ENCODE results near the gene FAAP20.

The FAAP20 gene

GRCh38 chr1:2159124-2159523, 35.4 kb downstream of the FAAP20 start:
- peaks cover 0 to 16% (median 0%) of the 10 kb centered on the region in 3 donors for H3K36me3 ChIP-seq
- TF ChIP-seq CTCF (IDR thresholded peaks at IDR 0.05), result no peak
- H3K4me1 ChIP-seq, result no peaks in the 10 kb centered on the region
- H3K4me3 ChIP-seq, result no peak overlapping the region
- peaks cover 0 to 3% of the 10 kb centered on the region in 2 donors for H3K27me3 ChIP-seq
- DNase-seq, result no peak
- intact Hi-C loops (cut with DNase I; ENCODE audit: low total_unique reads), result no loop called here
- no peak overlapping the region for H3K27ac ChIP-seq
- no peaks in the 10 kb centered on the region for H3K9me3 ChIP-seq

- H3K9me3 ChIP-seq, result no peaks in the 10 kb centered on the region
- peaks cover 0 to 14% (median 0%) of the 10 kb centered on the region in 3 donors for H3K36me3 ChIP-seq
- no peaks in the 10 kb centered on the region for H3K4me1 ChIP-seq
- H3K4me3 ChIP-seq, result no peak overlapping the region
- DNase-seq, result no peak
- H3K27ac ChIP-seq, result no peak overlapping the region
- H3K27me3 ChIP-seq, result peaks cover 0 to 7% of the 10 kb centered on the region in 2 donors
- no peak for TF ChIP-seq CTCF (IDR thresholded peaks at IDR 0.05)
- intact Hi-C loops (cut with DNase I; ENCODE audit: low total_unique reads), result no loop called here
These were observed 36.3 kb downstream of the FAAP20 start for GRCh38 chr1:2158272-2158671.

- TF ChIP-seq CTCF (IDR thresholded peaks at IDR 0.05), result no peak
- H3K4me3 ChIP-seq, result no peak overlapping the region
- H3K9me3 ChIP-seq, result no peaks in the 10 kb centered on the region
- no peak overlapping the region for H3K27ac ChIP-seq
- H3K27me3 ChIP-seq, result peaks cover 0 to 7% of the 10 kb centered on the region in 2 donors
- no peak for DNase-seq
- H3K4me1 ChIP-seq, result no peaks in the 10 kb centered on the region
- intact Hi-C loops (cut with DNase I; ENCODE audit: low total_unique reads), result no loop called here
- peaks cover 0 to 14% (median 0%) of the 10 kb centered on the region in 3 donors for H3K36me3 ChIP-seq
These were observed 36.7 kb downstream of the FAAP20 start for GRCh38 chr1:2157856-2158255.

GRCh38 chr1:2156866-2157265, 37.7 kb downstream of the FAAP20 start:
- H3K27me3 ChIP-seq, result peaks cover 0 to 7% of the 10 kb centered on the region in 2 donors
- intact Hi-C loops (cut with DNase I; ENCODE audit: low total_unique reads), result no loop called here
- H3K4me1 ChIP-seq, result no peaks in the 10 kb centered on the region
- DNase-seq, result no peak
- H3K9me3 ChIP-seq, result no peaks in the 10 kb centered on the region
- TF ChIP-seq CTCF (IDR thresholded peaks at IDR 0.05), result no peak
- peaks cover 0 to 14% (median 0%) of the 10 kb centered on the region in 3 donors for H3K36me3 ChIP-seq
- no peak overlapping the region for H3K27ac ChIP-seq
- H3K4me3 ChIP-seq, result no peak overlapping the region

- Histone ChIP-seq H3K27ac (no peak overlapping the region), H3K27me3 (peaks cover 0 to 4% of the 10 kb centered on the region in 2 donors), H3K4me3 (no peak overlapping the region), H3K4me1 (no peaks in the 10 kb centered on the region), H3K9me3 (no peaks in the 10 kb centered on the region), H3K36me3 (peaks cover 0 to 8% (median 0%) of the 10 kb centered on the region in 3 donors)
- no peak for DNase-seq
- no peak for TF ChIP-seq CTCF (IDR thresholded peaks at IDR 0.05)
- intact Hi-C loops (cut with DNase I; ENCODE audit: low total_unique reads), result no loop called here
These were observed 38.8 kb downstream of the FAAP20 start for GRCh38 chr1:2155788-2156187.

- DNase-seq, result no peak
- Histone ChIP-seq H3K4me3 (no peak overlapping the region), H3K27me3 (peaks cover 0 to 6% of the 10 kb centered on the region in 2 donors), H3K27ac (no peak overlapping the region), H3K36me3 (peaks cover 0 to 8% (median 0%) of the 10 kb centered on the region in 3 donors), H3K9me3 (no peaks in the 10 kb centered on the region), H3K4me1 (no peaks in the 10 kb centered on the region)
- TF ChIP-seq CTCF (IDR thresholded peaks at IDR 0.05), result no peak
- intact Hi-C loops (cut with DNase I; ENCODE audit: low total_unique reads), result no loop called here
These were observed 39.4 kb downstream of the FAAP20 start for GRCh38 chr1:2155147-2155598.
